ENCODE results near the gene MYF5.

DNA sequence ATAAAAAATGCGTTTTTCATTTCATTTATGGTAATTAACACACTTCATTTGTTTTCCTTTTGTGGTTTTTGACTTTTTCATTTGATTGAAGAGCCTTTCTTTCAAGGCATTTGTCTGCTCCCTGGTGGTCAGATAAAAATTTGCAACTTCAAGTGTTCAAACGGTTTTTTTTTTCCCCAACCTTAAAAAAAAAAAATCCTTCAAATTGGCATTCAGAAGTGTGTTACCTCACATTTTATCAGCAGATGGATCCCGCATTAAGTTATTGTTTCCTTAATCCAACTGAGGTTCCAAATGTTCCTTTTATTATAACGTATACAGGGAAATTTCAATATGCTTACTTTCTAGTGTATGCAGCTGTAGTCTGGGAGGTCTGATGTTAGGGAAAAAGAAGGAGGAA, 47.2 kb downstream of the MYF5 start:
- TF ChIP-seq NCOR1 (IDR thresholded peaks at IDR 0.05) (no peak), POLR2AphosphoS5 (IDR thresholded peaks at IDR 0.05; ENCODE audit: control insufficient read depth, insufficient read depth, low read depth, low read length) (no peak), HOMEZ (CRISPR knock-in tag; IDR thresholded peaks at IDR 0.05) (no peak)

Data from K562 (cell line).